GM18520 (cell line): ENCODE data around the gene TLCD1.

Experiments
- ATAC-seq: cut with Tn5 transposase; IDR thresholded peaks from one replicate; pipeline ENCODE4 v1.9.1; 2021; ENCODE audit not compliant: unreplicated experiment

Gene TLCD1

GRCh38 chr17:28726226-28726626 is at the start of gene TLCD1:
TLCD1 (minus strand) TSS chr17:28726233; CDS start chr17:28726097, 136 bp downstream.
- ATAC-seq, result no peak

DNA sequence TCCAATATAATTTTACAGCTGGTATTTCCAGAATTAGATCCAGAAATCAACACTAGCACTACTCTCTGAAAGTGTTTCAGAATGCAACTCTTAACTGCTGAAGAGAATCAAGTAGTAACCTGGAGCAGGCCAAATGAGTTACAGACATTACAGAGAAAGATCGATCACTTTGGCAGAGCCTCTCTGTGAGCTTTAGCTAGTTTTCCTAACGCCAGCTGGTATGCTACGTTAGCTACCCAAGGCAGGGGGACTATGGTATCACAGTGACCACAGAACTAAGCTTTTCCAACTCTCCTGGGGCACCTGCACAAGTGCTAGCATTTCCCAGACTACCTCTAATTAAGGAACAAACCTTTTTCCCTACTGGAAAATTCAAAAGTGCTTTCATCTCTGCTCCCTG is 48.2 kb upstream of the TLCD1 start:
- ATAC-seq, result no peak

- no peak for ATAC-seq
Measured at GRCh38 chr17:28773736-28774135, 47.7 kb upstream of the TLCD1 start.

- ATAC-seq, result no peak
Measured at GRCh38 chr17:28765038-28765437, 39.0 kb upstream of the TLCD1 start.

DNA sequence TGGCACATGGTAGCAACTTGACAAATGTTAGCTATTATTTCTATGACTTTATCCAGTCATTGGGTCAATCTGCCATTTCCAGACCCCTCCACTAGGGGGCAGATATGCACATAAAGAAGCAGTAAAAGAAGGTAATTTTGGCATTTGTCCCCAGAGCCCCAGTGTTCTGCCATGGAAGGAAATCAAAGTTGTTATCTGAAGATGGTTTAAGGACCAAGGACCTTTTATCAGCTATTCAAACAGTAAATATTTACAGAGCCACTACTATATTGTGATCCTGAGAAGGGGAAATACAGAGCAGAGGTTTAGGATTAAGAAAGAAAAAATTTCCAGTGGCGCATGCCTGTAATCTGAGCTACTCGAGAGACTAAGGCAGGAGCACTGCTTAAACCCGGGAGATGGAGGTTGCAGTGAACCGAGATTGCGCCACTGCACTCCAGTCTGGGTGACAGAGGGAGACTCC is 37.8 kb upstream of the TLCD1 start:
- ATAC-seq, result peak; percentile 40

- peak; percentile 15 for ATAC-seq
Measured at GRCh38 chr17:28763137-28763799, 37.2 kb upstream of the TLCD1 start.

- no peak for ATAC-seq
Measured at GRCh38 chr17:28760601-28761562, 34.8 kb upstream of the TLCD1 start.

GRCh38 chr17:28759256-28759865 is 33.3 kb upstream of the TLCD1 start:
- no peak for ATAC-seq

- ATAC-seq, result no peak
Measured at GRCh38 chr17:28758411-28759121, 32.5 kb upstream of the TLCD1 start.

DNA sequence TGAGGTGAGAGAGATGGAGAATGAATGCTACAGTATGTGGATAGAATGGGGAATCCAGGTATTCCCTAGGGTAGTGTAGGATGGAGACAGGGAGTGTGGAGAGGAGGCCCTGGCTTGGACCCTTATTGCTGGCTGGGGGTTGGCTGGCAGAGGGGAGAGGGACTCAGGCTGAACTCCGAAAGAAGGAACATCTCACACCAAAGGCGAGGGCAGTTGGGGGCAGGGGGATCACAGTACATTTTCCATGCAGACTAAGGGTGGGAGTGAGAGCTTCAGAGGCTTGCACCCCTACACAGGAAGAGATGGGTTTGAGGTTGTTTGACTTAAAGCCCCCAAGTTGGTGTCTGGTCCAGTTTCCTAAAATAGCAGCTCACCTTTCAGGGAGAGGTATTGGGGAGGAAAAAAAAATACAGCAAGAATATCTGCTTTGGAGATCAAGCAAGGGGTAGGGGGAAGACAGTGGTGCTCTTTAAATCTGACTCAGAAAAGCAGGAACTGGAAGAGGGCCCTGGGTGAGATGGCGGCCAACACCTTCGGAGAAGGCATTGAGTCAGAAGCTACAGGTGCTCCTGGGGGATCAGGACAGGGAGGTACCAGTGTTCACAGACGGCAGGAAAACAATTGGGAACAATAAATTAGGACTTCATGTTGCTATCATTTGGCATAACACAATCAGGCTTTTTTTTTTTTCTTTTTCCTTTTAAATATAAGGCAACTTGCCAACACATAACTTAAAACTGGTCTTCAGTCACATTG is 30.2 kb upstream of the TLCD1 start:
- ATAC-seq, result no peak

DNA sequence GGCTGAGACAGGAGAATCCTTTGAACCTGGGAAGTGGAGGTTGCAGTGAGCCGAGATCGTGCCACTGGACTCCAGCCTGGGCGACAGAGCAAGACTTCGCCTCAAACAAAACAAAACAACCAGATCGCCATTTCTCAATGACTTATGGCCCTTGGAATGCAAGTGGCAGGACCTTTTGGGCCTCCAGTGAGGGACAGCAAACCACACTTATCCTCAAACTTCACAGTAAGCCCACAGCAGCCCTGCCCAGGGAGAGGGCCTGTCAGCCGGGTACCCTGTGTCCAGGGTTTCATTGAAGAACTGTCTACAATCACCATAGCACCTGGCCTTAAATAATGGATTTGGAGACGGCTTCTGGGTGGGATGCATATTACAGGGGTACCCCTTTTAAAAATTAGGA is 29.5 kb upstream of the TLCD1 start:
- ATAC-seq, result no peak

- ATAC-seq, result no peak
Measured at GRCh38 chr17:28751600-28752366, 25.8 kb upstream of the TLCD1 start.

DNA sequence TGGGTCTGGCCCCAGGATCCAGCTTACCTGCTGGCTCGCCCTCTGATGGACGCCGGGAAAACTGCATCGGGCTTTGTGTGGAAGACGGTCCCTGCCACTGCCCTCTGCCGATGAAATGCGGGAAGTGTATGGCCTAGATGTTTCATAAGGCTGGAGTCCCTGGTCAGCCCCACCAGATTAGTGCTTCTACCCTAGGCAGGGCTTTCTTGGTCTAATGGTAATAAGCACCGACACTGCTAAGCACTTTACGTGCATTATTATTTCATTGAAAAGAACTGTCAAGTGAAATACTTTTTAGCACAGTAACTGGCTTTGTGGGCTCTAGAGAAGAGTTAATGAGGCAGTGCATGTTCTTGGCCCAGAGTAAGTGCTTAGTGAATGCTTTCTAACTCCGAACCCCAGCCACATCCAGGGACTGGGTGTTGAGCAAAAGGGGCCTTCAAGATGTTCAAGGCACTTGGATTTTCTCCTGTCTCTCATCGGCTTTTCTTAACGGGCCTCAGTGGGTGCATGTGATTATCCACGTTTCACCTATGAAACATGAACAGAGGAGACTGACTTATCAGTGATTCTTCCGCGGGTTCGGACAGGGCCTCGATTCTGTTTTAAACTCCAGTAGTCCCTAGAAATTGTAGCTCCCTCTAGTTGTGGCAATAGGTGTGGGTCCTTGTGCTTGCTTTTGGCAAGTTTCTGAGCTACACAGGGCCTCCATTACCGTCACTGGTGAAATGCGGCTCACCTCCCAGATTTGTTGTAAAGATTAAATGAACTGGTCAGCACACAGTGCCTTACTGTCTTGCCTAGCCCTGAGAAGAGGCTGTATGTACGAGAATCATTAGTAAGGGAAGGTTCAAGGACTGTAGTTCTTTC is 24.4 kb upstream of the TLCD1 start:
- ATAC-seq, result peak; percentile 71

DNA sequence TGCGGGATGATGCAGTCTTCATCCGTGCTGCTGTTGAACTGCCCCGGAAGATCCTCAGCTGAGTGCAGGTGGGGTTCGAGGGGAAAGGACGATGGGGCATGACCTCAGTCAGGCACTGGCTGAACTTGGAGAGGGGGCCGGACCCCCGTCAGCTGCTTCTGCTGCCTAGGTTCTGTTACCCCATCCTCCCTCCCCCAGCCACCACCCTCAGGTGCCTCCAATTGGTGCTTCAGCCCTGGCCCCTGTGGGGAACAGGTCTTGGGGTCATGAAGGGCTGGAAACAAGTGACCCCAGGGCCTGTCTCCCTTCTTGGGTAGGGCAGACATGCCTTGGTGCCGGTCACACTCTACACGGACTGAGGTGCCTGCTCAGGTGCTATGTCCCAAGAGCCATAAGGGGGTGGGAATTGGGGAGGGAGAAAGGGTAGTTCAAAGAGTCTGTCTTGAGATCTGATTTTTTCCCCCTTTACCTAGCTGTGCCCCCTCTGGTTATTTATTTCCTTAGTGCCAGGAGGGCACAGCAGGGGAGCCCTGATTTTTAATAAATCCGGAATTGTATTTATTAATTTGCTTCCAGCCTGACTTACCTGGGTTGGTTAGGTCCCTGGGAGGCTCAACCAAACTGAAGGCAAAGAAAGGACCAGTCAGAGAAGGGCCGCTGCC is 23.6 kb upstream of the TLCD1 start:
- ATAC-seq, result peak; percentile 5

DNA sequence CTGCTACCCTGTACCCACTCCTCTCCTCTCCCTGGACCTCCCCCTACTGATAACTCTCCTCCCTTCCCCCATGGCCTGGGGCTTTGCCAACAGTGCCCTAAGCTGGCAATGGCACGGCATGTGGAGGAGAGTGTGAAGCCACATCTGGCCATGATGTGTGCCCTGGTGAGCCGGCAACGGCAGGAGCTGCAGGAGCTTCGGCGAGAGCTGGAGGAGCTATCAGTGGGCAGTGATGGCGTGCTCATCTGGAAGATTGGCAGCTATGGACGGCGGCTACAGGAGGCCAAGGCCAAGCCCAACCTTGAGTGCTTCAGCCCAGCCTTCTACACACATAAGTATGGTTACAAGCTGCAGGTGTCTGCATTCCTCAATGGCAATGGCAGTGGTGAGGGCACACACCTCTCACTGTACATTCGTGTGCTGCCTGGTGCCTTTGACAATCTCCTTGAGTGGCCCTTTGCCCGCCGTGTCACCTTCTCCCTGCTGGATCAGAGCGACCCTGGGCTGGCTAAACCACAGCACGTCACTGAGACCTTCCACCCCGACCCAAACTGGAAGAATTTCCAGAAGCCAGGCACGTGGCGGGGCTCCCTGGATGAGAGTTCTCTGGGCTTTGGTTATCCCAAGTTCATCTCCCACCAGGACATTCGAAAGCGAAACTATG is 23.0 kb upstream of the TLCD1 start:
- ATAC-seq, result no peak

DNA sequence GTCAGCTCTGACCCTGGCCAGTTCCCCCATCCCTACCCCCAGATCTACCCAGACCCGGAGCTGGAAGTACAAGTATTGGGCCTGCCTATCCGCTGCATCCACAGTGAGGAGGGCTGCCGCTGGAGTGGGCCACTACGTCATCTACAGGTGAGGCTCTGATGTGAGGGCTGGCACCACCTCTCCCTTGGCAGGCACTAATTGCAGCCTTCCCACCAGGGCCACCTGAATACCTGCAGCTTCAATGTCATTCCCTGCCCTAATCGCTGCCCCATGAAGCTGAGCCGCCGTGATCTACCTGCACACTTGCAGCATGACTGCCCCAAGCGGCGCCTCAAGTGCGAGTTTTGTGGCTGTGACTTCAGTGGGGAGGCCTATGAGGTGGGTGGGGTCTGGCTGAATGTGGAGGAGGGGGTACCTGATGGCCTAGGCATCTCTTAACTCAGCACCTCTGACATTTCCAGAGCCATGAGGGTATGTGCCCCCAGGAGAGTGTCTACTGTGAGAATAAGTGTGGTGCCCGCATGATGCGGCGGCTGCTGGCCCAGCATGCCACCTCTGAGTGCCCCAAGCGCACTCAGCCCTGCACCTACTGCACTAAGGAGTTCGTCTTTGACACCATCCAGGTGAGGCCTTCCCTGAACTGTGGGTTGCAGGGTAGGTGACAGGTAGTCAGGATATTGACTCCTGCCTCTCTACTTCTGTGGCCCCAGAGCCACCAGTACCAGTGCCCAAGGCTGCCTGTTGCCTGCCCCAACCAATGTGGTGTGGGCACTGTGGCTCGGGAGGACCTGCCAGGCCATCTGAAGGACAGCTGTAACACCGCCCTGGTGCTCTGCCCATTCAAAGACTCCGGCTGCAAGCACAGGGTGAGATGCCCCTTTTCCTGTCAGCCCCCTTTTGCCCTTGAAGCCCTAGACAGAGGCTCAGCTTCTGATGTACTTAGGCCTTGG is 22.0 kb upstream of the TLCD1 start:
- ATAC-seq, result no peak
